BE2C (cell line): ENCODE results near the gene SYT1.

Experiments
- DNase-seq: peaks from one replicate; pipeline ENCODE4 v3.0.0-alpha.2; 2020
- H3K27me3 ChIP-seq: fragments of 250-450 bp; sonication (Bioruptor Pico); 2 replicates; pipeline ENCODE4 v1.5.1; 2020; ENCODE audit warnings: mild to moderate bottlenecking
- H3K36me3 ChIP-seq: fragments of 250-450 bp; sonication (Bioruptor Pico); 2 replicates; pipeline ENCODE4 v1.5.1; 2020; ENCODE audit warnings: mild to moderate bottlenecking
- H3K4me1 ChIP-seq: fragments of 250-450 bp; sonication (Bioruptor Pico); 2 replicates; pipeline ENCODE4 v1.5.1; 2020
- H3K4me3 ChIP-seq: 2 replicates; pipeline ENCODE4 v1.5.1; 2011; ENCODE audit warnings: low read depth, low read length
- H3K9me3 ChIP-seq: fragments of 250-450 bp; sonication (Bioruptor Pico); 2 replicates; pipeline ENCODE4 v1.5.1; 2020
- TF ChIP-seq, protein P1 (sequence below): IDR thresholded peaks from 2 replicates; pipeline ENCODE4 v1.5.1; 2012; ENCODE audit warnings: mild to moderate bottlenecking, low read depth, low read length

Gene SYT1

DNA sequence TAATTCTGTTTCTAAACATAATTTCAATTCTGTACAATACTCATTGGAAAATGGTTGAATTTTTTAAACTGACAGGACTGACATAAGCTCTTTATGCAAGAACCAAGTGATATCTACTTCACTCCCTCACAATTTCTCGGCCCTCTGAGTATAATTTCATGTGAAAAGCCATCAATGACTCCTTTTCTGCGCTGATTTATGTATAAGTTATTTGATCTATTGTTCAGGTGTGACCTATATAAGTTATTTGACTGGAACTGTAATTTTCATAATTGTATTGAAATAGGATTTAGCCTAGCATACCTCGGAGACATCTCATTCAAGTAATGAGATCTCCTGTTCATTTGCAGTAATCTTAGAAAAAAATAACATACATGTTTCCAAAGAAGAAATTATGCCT lies 184.4 kb downstream of the SYT1 start:
- H3K36me3 ChIP-seq = peaks cover 46% of the 10 kb centered on the region
- H3K4me1 ChIP-seq = no peaks in the 10 kb centered on the region
- no peaks in the 10 kb centered on the region for H3K9me3 ChIP-seq
- no peak overlapping the region for H3K4me3 ChIP-seq
- H3K27me3 ChIP-seq = no peaks in the 10 kb centered on the region
- DNase-seq = no peak
- TF ChIP-seq, protein P1, sequence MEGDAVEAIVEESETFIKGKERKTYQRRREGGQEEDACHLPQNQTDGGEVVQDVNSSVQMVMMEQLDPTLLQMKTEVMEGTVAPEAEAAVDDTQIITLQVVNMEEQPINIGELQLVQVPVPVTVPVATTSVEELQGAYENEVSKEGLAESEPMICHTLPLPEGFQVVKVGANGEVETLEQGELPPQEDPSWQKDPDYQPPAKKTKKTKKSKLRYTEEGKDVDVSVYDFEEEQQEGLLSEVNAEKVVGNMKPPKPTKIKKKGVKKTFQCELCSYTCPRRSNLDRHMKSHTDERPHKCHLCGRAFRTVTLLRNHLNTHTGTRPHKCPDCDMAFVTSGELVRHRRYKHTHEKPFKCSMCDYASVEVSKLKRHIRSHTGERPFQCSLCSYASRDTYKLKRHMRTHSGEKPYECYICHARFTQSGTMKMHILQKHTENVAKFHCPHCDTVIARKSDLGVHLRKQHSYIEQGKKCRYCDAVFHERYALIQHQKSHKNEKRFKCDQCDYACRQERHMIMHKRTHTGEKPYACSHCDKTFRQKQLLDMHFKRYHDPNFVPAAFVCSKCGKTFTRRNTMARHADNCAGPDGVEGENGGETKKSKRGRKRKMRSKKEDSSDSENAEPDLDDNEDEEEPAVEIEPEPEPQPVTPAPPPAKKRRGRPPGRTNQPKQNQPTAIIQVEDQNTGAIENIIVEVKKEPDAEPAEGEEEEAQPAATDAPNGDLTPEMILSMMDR = no peak

DNA sequence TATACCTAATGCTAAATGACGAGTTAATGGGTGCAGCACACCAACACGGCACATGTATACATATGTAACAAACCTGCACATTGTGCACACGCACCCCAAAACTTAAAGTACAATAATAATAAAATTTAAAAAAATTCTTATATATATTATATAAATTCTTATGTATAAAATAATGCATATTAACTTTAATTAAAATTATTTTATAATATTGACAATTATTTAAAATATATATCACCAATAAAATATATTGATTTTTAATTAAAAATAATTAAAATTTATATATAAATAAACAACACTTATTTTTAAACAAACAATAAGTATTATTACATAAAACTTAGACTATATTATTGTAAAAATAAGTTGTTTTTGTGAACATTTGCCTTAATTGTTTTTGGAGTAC lies 188.8 kb downstream of the SYT1 start:
- no peak overlapping the region for H3K4me3 ChIP-seq
- no peaks in the 10 kb centered on the region for H3K27me3 ChIP-seq
- peaks cover 37% of the 10 kb centered on the region for H3K36me3 ChIP-seq
- peaks cover 15% of the 10 kb centered on the region for H3K4me1 ChIP-seq
- TF ChIP-seq, protein P1 = no peak
- no peaks in the 10 kb centered on the region for H3K9me3 ChIP-seq
- DNase-seq = no peak

DNA sequence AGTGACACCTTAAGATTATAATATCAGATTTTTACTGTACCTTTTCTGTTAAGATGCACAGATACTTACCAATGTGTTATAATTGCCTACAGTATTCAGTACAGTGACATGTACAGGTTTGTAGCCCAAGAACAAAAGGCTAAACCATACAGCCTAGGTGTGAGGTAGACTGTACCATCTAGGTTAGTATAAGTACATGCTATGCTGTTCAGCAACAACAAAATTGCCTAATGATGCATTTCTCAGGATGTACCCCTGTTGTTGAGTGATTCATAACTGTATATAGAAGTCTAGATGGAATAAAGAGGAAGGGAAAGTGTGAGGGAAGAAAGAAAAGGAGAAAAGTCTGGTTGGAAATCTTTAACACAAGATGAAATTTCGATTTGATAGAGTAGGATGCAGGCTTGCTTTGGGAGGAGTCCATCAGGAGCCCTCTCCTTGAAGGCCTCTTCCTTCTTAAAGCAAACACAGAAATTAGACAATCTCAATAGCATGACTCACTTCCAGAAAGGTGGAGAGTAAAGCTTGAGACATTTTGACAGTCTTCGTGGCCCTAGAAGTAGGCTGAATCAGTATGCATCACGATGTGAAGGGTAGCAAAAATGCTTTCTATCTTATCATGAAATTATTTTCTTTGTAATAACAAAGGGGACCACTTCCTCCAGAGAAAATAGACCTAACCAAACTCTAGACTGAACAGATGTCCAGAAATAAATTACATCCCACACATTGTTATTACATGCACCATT lies 191.5 kb downstream of the SYT1 start:
- H3K27me3 ChIP-seq = no peaks in the 10 kb centered on the region
- H3K36me3 ChIP-seq = peaks cover 20% of the 10 kb centered on the region
- TF ChIP-seq, protein P1 = no peak
- H3K4me1 ChIP-seq = peaks cover 27% of the 10 kb centered on the region
- H3K4me3 ChIP-seq = no peak overlapping the region
- no peaks in the 10 kb centered on the region for H3K9me3 ChIP-seq
- no peak for DNase-seq

DNA sequence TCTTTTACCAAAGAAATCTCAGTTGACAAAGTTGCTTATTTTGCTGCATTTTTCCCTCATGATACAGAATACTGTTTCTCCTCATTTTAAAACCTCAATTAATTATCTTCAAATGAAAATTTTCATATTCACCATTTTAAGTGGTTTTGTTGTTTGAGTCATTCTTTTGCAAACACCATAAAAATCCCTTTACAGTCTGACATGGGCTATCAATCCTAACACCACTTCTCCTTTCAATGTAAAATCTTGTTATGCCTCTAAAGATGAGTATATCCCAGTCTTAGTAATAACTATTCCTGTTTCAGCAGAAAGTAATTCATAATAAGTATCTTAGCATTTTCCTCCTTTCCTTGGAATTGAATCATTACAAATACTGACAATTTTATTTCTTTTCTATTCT lies 192.2 kb downstream of the SYT1 start:
- H3K9me3 ChIP-seq = no peaks in the 10 kb centered on the region
- TF ChIP-seq, protein P1 = no peak
- H3K4me3 ChIP-seq = no peak overlapping the region
- peaks cover 20% of the 10 kb centered on the region for H3K36me3 ChIP-seq
- peaks cover 31% of the 10 kb centered on the region for H3K4me1 ChIP-seq
- no peak for DNase-seq
- H3K27me3 ChIP-seq = no peaks in the 10 kb centered on the region

DNA sequence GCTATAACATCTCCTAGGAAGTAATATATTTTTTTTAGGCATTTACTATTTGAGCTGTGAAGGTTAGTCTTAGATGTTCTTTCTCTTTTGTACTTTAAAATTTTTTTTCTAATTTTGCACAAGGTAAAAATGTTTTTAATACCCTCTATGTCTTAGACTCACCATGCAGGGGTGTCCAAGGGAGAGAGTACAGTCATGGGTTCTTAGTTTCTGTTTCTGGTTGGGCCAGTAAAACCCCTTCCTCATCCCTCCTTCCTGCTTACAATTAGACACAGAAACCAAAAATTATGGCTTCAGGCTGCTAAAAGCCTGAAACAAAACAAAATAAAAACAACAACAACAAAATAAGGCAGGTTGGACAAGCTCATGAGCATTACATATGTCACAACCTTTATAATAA lies 193.0 kb downstream of the SYT1 start:
- H3K4me1 ChIP-seq = peaks cover 31% of the 10 kb centered on the region
- DNase-seq = no peak
- no peak overlapping the region for H3K4me3 ChIP-seq
- no peaks in the 10 kb centered on the region for H3K9me3 ChIP-seq
- H3K27me3 ChIP-seq = no peaks in the 10 kb centered on the region
- H3K36me3 ChIP-seq = peaks cover 17% of the 10 kb centered on the region
- TF ChIP-seq, protein P1 = no peak

DNA sequence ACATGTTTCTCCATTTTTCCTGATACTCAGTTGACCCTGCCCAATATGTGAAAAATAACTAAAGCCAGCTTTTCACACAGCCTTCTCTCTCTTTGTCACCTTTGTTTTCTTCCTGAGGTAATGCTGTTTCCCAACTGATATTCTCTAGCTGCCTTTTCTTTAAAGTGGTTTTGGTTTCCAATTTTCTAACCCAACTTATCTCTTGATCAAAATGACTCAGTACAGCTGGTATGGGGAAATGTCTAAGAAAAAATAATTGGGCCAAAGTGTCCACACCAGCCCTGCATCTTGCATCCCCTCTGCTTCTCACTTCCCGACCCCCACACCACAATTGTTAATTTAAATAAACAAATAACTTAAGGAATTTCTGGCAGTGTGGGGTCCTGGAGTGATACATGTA lies 193.8 kb downstream of the SYT1 start:
- TF ChIP-seq, protein P1 = no peak
- no peaks in the 10 kb centered on the region for H3K9me3 ChIP-seq
- no peak overlapping the region for H3K4me3 ChIP-seq
- no peak for DNase-seq
- H3K36me3 ChIP-seq = peaks cover 17% of the 10 kb centered on the region
- H3K4me1 ChIP-seq = peaks cover 31% of the 10 kb centered on the region
- H3K27me3 ChIP-seq = no peaks in the 10 kb centered on the region
